Mammary epithelial cell (primary cell): ENCODE data around the gene MNT.

Experiments used
- CTCF ChIP-seq, 2 donors: IDR thresholded peaks in 1 of 2; conservative IDR thresholded peaks in 1 of 2; 2 replicates each; pipeline ENCODE4 v1.5.1; 2011 to 2012; ENCODE audit warnings: inconsistent platforms in 2 of 2, low read length in 2 of 2, mild to moderate bottlenecking in 2 of 2, control low read depth in 1 of 2, low read depth in 1 of 2; ENCODE audit not compliant: insufficient read depth in 1 of 2; ENCODE audit errors: extremely low read depth in 1 of 2
- EZH2 ChIP-seq: IDR thresholded peaks from 2 replicates; pipeline ENCODE4 v1.6.1; 2012; ENCODE audit warnings: low read length, inconsistent platforms, borderline replicate concordance

DNA sequence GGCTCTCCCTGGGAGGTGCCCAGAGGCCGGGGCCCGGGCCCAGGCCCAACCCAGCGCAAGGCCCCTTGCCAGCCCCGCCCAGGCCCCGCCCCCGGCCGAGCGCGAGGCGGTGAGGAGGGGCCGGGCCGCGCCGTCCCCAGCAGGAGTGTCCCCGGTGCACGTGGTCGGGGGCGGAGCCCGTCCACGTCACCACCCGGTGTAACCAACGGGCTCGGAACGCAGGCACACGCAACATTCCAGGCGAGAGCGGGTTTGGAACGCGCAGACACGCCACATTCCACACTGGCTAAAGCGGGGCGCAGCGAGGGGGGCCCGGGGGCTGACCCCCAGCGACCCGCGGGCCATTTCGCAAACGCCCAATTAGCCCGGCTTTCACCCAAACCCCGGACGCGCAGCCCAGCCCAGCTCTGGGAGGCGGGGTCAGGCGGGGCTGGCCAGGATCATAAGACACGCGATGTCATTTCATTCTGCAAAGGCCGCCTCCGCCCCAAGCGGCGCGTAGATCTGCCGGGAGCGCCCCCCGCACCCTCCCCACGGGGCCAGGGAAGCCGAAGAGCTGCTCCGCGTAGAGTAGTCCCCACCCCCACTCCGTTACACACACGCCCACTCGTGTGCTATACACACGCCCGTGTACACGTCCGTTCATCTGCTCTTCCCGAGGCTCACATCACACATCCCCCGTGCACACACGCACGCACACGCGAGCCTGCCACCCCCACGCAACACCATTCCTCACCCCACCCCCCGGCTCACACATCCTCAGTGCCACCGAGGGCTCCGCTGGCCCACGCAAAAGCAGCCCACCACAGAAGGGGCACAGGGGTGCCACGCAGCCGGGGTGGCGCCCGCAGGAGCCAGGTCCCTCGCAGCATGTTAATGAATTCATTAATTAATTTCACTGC, 1.0 kb downstream of the MNT start:
- TF ChIP-seq CTCF (conservative IDR thresholded peaks at IDR 0.05 in 1 of 2, IDR thresholded peaks at IDR 0.05 in 1 of 2; ENCODE audit: extremely low read depth in 1 of 2, insufficient read depth in 1 of 2, low read depth in 1 of 2, low read length in 2 of 2): no peak
- no peak for TF ChIP-seq EZH2
